UCSD-AML1 (cell line): ENCODE results near the gene TERB1.
"Not testable (repeated sequence)": the region's sequence is repeated elsewhere in the genome, so short reads cannot be mapped to it uniquely, and the experiment has no call there.

Experiments used
- DNase-seq: peaks from one replicate; lab custom pipeline; 2025; ENCODE audit not compliant: unreplicated experiment; lab: John Stamatoyannopoulos, UW

The TERB1 gene

DNA sequence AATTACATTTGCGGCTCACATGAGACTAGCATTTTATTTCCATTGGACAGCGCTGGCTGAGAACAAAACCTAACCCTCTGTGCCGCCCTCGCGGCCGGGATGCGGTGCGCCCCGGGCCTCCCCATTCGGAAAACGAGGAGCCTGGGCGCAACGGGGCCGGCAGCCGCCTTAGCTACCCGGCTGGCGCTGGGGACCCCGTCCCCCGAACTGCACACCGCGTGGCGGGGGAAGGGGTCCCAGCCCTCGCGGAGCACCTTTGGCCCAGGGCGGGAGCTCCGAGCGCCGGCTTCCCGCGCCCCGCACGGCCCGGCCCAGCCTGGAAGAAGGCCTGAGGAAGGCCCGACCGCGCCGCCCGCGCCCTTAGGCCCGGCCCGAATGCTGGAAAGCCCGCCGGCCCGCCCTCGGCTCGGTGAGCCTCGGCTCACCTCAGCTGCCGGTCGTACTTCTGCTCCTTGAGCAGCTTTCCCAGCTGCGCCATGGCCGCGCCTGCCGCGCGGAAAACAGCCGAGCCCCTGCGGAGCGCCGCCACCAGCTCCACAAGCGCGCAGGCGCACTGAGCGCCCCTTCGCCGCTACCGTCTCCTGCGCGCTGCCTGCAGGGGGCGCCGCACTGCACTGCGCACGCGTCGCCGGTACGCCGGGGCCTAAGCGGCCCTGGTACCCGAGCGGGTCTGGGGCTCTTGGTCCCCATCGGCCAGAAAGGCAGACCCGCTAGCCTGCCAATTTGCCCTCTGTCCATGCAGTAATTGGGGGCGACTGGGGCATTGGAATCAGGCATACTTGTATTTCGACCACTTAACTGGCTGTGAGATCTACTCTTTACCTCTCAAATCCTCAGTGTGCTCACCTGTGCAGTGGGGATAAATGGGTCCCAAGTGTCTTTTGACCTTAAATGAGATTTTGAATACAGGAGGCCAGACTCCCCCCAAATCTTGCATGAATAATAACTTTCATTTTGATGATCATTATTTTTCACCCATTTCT, 29.3 kb upstream of the TERB1 start, which contains the start of gene NAE1:
TSS of gene NAE1 (minus strand) at position 555 of the 983 bp plus-strand sequence. CDS start at position 478, 77 bp downstream.
- peak; percentile 93 for DNase-seq

DNA sequence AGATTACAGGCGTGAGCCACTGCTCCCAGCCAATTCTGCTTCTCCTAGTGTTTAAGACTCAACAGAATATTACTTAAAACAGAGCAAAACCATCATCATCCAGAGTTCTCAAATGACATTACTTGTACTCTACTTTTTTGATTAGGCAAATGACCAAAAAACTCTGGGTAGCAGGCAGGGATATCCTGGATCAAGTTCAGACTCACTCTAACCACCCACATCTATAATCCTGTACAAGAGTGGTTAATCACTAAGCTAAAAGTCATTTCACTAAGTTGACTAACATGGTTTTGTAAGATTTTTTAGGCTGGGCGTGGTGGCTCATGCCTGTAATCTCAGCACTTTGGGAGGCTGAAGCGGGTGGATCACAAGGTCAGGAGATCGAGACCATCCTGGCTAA, 22.6 kb upstream of the TERB1 start:
- no peak for DNase-seq

DNA sequence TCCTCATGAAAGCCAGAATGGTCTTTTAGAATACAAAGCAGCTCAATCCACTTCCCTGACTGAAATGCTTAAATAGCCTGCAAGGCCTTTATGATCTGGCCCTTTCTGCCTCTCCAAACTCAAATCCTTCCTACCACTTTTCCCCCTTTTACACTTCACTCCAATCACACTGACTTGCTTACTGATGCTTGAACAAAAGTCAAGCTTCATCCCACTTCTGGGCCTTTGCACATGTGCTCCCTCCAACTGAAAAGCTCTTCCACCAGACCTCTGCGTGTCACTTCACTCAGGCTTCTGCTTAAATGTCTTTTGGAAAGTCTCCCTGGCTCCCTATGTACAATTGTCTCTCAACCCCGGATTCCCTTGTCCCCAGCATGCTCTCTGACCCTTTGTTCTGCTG, 13.3 kb upstream of the TERB1 start:
- DNase-seq: no peak

DNA sequence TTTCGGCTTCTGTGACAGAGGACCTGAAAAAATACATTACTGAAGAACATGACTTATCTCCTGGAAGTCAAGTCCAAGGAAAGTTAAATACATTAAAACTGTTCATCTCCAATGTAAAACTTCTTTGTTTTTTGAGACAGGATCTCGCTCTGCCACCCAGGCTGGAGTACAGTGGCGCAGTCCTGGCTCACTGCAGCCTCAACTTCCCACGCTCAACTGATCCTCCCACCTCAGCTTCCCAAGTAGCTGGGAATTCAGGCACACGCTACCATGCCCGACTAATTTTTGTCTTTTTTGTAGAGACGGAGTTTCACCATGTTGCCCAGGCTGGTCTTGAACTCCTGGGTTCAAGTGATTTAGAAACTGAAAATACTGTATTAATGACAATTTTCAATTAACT, 9.7 kb upstream of the TERB1 start:
- DNase-seq: no peak

DNA sequence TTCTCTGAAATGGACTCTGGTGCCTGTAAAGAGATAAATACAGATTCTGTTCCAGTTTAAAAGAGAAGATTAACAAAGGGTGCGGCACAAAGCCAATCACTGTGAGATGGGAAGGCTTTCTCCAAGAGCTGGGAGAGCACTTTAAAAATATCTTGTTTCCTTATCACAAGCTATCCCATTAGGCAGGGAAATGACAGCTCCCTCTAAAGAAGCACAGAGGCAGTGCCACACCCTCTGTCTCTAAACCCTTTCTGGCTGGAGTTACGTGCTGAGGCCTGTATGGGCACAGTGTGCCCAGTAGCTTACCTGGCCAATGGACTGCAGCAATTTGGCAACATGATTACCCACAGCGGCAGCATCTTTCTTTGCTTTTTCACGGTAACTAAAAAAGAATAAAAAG, 9.0 kb upstream of the TERB1 start:
- DNase-seq: no peak

DNA sequence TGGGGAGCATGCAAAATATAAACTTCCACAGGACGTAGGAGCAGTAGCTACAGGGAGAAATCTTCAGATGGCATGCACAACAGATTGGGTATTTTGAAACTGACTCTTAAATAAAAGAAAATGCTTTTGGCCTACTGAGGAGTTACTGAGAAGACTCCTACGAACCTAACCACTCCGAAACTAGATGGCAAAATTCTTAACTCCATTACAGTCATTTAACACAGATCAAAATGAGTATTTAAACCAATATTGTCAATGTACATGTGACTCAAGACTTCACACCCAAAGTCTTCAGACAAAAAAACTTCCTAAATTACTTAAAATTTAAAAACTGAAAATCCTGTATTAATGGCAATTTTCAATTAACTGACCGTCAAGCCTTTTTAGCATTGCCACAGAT, 8.4 kb upstream of the TERB1 start:
- DNase-seq: no peak

DNA sequence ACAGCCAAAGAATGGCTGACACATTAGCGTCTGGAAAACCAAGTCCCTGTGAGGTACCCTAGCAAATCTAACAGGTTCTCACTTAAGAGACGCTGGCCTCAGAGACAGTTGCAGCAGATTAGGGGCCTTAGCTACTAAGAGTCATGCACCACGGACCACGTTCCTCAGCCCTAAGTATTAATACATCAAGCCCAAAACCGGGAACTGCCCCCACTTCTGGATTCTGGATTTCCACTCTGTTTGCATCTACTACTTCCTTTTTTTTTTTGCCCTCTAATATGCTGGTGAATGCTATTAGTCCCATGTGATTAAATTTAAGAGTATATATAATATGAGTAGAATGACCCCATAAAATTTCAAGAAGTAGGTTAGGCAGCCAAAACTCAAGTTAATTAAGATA, 775 bp upstream of the TERB1 start:
- no peak for DNase-seq

DNA sequence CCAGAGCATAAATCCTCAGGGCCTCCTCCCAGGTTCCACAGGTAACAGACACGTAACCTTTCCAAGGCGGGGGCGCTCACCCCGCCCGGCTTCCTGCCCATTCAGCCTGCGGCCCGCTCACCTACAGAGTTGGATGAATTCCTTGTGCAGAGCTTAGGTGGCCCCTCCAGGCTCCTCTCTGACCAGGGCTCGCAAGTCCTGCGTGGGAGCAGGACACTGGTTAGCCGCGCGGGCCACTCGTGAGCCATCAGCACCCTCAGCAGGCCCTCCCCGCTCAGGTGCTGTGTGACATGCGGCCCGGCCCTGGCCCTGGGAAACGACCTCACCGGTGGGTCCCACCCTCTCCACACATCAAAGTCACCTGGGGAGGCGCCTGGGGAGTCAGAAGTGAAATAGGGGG, 528 bp downstream of the TERB1 start:
- no peak for DNase-seq

DNA sequence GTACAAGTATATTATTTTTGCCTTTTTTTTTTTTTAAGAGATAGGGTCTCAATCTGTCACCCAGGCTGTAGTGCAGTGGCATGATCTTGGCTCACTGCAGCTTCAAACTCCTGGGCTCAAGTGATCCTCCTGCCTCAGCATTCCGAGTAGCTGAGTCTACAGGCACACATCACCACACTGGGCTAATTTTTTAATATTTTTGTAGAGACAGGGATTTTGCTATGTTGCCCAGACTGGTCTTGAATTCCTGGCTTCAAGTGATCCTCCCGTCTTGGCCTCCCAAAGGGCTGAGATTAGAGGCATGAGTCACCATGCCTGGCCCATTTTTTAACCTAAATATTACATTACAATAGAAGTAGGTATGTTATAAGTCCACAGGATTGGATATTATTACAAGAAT, 3.2 kb downstream of the TERB1 start:
- DNase-seq: no peak

DNA sequence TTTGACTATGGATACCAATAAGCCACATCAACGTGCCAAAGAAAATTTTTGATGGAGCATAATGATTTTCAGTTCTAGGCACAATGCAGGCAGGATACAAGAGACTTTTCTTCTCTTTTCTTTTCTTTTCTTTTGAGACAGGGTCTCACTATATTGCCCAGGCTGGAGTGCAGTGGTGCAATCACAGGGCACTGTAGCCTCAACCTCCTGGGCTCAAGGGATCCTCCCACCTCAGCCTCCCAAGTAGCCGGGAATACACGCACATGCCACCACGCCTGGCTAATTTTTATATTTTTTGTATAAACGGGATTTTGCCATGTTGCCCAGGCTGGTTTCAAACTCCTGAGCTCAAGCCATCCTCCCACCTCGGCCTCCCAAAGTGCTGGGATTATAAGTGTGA, 7.4 kb downstream of the TERB1 start:
- not testable (repeated sequence) for DNase-seq

DNA sequence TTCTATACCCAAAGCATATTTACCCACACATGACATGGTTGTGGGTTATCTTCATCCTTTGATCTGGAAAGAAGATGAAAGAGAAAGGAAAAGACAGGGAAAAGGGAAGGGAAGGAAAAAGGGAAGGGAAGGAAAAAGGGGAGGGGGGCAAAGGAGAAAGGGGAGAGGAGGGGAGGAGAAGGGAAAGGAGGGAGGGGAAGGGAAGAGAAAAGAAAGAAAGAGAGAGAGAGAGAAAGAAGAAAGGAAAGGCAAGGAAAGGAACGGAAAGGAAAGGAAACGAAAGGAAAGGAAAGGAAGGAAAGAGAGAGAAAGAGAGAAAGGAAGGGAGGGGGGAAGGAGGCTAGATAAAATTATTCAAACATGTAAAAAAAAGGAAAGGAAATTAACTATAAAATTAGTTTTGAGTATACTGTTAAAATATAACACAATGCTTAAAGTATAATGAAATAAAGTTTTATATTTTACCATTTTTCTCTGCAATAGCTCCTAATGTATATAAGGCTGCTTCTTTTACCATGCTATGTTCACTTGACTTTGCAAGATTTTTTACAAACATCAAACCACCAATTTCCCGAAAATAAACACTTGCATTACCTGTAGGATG, 11.2 kb downstream of the TERB1 start:
- DNase-seq: no peak

DNA sequence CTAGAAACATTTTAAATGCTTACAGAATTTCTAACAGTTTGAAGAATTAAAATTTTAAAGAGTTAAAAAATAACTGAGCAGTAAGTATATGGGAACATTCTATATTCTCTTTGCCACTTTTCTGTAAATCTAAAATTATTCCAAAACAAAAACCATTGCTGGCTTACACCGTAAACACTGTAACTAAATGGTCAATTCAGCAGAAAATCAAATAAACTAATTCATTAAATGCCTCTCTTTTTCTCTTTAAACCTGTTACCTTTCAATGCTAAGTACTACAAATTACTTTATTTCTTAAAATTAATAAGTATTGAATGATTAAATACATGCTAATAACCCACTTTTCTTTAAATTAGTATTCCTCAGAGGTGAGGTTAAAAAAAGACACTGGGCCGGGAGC, 14.0 kb downstream of the TERB1 start:
- DNase-seq: no peak

DNA sequence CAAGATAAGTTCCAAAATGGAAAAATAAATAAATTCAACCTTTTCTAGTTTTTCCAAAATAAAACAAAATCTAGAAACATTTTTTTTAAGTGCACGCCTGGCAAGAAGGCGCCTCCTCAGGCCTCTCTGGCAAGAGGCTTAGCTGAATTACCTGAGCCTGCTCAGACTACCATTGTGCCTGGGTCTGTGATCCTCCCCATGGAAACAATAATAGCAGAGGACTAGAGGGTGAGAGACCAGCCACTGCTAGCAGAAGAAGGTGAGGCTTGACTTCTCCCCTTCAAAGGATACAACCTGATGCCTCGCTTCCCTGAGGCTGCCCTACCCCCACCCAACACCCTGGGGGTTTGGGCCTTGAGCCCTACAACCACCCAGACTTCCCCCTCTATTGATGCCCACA, 14.8 kb downstream of the TERB1 start:
- DNase-seq: no peak

DNA sequence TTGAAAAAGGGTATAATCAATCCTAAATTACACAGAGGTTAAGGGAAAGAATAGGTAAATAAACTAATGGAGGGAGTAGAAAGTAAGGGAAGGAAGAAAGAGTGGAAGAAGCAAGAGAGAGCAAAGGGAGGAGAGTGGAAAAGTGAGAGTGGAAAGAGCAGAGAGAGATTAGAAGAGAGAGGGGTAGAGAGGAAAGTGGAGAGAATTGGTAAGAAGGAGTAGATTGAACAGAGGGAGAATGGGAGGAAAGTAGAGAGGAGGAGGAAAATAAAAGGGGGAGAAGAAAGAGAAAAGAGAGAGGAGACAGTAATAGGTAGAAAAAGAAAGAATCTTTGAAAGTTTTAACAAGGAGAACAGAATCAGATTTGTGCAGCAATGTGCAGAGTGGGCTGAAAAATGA, 24.9 kb downstream of the TERB1 start:
- DNase-seq: no peak

DNA sequence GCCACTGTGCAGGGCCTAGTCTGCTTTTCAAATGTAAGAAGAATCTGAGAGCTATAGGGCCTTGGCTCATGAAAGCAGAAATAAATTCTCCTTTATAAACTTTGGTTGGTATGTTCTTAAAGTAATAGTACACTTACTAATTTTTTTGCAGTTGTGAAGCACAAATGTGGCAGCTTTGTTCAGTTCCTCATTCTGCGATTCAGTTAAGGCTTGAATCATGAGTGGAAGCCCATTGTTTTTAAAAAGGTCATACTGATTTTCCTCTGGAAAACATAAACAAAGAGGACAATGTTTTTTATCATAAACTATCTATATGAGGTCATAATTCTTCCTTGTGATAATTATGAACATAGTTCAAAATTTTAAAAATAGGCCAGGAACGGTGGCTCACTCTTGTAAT, 26.4 kb downstream of the TERB1 start:
- no peak for DNase-seq

DNA sequence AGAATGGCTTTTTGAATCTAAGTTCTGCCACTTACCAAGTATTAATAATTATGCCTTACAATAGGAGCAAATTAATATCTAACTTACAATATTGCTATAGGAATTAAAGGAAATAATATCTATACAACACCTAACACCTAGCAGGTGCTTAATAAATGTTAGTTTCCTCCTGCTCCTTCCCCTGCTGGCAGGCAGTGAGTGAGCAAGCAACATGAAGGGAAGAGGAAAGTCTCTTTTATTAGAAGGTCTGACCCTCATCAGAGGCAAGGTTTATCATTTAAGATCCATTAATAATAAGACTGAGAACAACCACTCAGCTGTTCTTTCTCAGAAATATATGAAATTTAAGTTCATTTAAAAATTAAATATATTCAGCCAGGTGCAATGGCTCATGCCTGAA, 43.3 kb downstream of the TERB1 start:
- DNase-seq: no peak

DNA sequence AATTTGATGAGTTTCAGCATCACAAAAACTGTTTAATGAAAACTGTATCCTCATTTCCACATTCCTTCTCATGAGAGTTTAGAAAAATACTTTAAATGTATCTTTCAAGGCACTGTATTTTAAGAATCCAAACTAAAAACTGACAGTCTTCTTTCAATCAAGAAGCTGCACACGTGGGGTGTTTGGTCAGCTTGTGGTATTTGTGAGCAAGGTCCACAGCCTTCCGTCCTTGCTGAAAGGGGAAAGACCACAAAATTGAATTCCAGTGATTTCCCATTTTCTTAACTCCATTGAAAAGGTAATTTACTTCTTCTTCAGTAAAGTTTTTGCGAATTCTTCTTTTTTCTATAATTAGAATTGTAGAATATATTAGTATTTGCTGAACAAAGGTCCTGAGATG, 46.6 kb downstream of the TERB1 start:
- no peak for DNase-seq

DNA sequence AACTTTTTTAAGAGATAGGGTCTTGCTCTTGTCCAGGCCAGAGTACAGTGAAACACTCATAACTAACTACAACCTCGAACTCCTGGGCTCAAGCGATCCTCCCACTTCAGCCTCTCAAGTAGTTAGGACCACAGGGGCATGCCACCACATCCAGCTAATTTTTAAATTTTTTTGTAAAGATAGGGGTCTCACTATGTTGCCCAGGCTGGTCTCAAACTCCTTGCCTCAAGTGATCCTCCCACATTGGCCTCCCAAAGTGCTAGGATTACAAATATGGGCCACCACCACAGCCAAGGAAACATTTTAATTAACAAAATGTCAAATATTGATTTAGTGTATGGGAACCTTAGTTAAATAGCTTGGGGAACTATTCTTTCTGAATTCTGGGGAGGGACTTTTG, 47.2 kb downstream of the TERB1 start:
- no peak for DNase-seq

DNA sequence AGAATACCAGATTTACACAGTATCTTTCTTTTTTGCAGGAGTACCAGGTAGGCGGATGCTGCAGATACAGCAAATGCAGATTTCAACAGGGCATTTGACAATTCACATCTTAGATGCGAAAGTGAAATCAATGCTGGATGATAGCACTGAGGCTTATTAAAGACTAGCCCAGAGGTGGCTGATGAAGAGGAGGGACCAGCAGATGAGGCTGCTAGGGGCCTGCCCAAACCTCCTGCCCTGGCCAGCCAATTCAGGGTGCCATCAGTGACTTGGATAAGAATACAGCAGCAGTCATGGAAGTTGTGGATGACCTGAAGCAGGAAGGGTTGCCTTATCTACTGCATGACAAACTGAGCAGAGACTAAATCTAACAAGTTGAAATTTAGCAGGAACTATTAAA, 48.4 kb downstream of the TERB1 start:
- no peak for DNase-seq

DNA sequence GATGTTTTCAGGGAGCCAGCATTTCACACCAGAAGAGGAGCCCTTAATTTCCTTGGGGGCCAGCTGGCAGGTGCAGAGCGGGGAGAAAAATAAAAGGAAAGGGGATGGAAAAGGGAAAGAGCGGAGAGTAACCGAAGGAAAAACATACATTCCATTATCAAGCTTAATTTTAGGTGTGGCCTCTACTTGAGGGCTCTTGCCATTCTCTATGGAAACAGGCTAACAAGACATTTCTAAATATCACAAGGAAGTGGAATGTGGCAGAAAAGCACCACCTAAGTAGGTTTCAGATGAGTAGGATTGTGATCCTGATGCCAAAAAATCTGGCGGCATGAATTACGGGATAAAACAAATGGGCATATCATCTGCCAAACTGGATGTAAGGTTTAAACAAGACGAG, 49.0 kb downstream of the TERB1 start:
- no peak for DNase-seq

DNA sequence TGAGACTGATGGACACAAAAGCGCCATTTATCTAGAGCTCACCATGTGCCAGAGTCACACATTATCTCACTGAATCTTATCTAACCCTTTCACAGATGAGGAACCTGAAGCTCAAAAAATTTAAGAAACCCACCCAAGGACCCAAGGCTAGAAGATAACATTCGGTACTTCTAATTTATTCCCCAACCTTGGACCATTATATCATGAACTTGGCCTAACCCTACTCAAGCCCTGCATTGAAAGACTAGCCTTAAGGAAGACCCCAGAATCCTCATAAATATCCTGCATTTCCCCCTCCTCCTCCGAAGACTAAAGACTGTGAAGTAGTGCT, 49.4 kb downstream of the TERB1 start:
- no peak for DNase-seq

DNA sequence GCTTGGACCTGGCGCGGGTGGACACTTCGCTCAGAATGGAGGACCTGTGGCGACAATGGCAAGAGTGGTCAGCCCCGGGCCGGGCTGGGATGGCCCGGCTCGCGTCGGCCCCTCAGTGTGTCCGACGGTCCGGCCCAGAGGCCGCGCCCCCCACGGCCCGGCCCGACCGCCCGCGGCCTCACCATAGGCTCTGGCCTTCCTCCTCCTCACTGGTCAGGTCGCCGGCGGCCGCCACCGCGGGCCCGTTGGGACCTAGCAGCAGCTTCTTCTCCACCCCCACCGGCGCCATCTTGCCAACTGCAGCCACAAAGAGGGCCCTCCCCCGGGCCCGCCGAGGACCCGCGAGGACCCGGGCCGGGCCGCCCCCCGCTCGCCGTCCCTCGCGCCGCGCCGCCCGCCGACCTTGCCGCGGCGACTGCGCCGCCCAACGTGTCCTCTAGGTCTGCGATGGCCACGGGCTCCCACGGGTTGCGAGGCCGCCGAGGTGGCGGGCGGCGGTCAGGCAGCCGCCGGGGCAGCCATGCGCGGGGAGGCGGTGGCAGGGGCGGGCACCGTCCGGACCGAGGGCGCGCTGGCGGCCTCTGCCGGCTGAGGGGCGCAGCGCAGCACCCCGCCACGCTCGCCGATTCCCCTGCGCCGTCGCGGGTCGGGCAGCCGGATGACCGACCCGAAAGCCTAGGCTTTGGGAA, 49.9 kb downstream of the TERB1 start, which contains the start of gene DYNC1LI2:
TSS of gene DYNC1LI2 (minus strand) at position 307 of the 689 bp plus-strand sequence. CDS start at position 289, 18 bp downstream.
- DNase-seq: peak; percentile 85
